OCI-LY1 (cell line): ENCODE data around the gene MN1.

Experiments used
- H2AFZ ChIP-seq: fragments of 200-600 bp; sonication (generic), shearing (Covaris generic); 2 replicates; pipeline ENCODE4 v1.6.0; 2014; ENCODE audit warnings: antibody characterized with exemption, mild to moderate bottlenecking, low read length
- H3F3A ChIP-seq: fragments of 200-600 bp; sonication (generic), shearing (Covaris generic); 2 replicates; pipeline ENCODE4 v1.6.0; 2014; ENCODE audit warnings: mild to moderate bottlenecking, antibody characterized with exemption, low read length, moderate library complexity; ENCODE audit not compliant: insufficient read depth
- H3K27ac ChIP-seq: fragments of 200-600 bp; sonication (generic); 2 replicates; pipeline ENCODE4 v1.5.1; 2014; ENCODE audit warnings: low read length, mixed run types, mild to moderate bottlenecking, low read depth; ENCODE audit not compliant: poor library complexity, severe bottlenecking
- H3K27me3 ChIP-seq: fragments of 200-600 bp; sonication (generic); 2 replicates; pipeline ENCODE4 v1.6.0; 2014; ENCODE audit warnings: antibody characterized with exemption, mild to moderate bottlenecking, low read length, moderate library complexity; ENCODE audit not compliant: insufficient read depth
- H3K36me3 ChIP-seq: fragments of 200-600 bp; sonication (generic); 2 replicates; pipeline ENCODE4 v1.6.1; 2014; ENCODE audit warnings: mild to moderate bottlenecking, antibody characterized with exemption, low read length, moderate library complexity, mixed read lengths; ENCODE audit not compliant: insufficient read depth
- H3K4me1 ChIP-seq: fragments of 200-600 bp; sonication (generic); 2 replicates; pipeline ENCODE4 v1.5.1; 2014; ENCODE audit warnings: mild to moderate bottlenecking, low read length, moderate library complexity; ENCODE audit not compliant: insufficient read depth, severe bottlenecking
- H3K4me2 ChIP-seq: fragments of 200-600 bp; sonication (generic), shearing (Covaris generic); 2 replicates; pipeline ENCODE4 v1.6.1; 2014; ENCODE audit warnings: low read length
- H3K4me3 ChIP-seq: fragments of 200-600 bp; sonication (generic); 2 replicates; pipeline ENCODE4 v1.5.1; 2014; ENCODE audit warnings: low read length, low read depth, mild to moderate bottlenecking, mixed read lengths; ENCODE audit not compliant: poor library complexity, severe bottlenecking
- H3K79me2 ChIP-seq: fragments of 200-600 bp; shearing (Covaris generic); 2 replicates; pipeline ENCODE4 v1.6.1; 2016; ENCODE audit warnings: mixed run types, low read length, mixed read lengths; ENCODE audit not compliant: insufficient read depth
- H3K9ac ChIP-seq: fragments of 200-600 bp; sonication (generic), shearing (Covaris generic); 2 replicates; pipeline ENCODE4 v1.6.1; 2014; ENCODE audit warnings: mild to moderate bottlenecking, low read length, mixed read lengths
- H3K9me2 ChIP-seq: fragments of 200-600 bp; sonication (generic), shearing (Covaris generic); 2 replicates; pipeline ENCODE4 v1.6.1; 2014; ENCODE audit warnings: low read depth, mild to moderate bottlenecking, low read length, mixed read lengths
- H3K9me3 ChIP-seq: fragments of 200-600 bp; shearing (Covaris generic); 2 replicates; pipeline ENCODE4 v1.6.1; 2014; ENCODE audit warnings: low read length, mixed read lengths
- H4K20me1 ChIP-seq: fragments of 200-600 bp; sonication (generic), shearing (Covaris generic); 2 replicates; pipeline ENCODE4 v1.6.0; 2016; ENCODE audit warnings: mild to moderate bottlenecking, low read length; ENCODE audit not compliant: insufficient read depth
- CTCF ChIP-seq: fragments of 200-600 bp; sonication (generic), shearing (Covaris generic); IDR thresholded peaks from 2 replicates; pipeline ENCODE4 v1.5.1; 2017; ENCODE audit warnings: mild to moderate bottlenecking, antibody characterized with exemption, low read length, moderate library complexity, mixed read lengths
- EZH2 ChIP-seq: fragments of 200-600 bp; sonication (generic), shearing (Covaris generic); IDR thresholded peaks from 2 replicates; pipeline ENCODE4 v1.8.0; 2017; ENCODE audit warnings: borderline replicate concordance, mixed run types, mild to moderate bottlenecking, antibody characterized with exemption, low read length, moderate library complexity, mixed read lengths

Gene MN1

GRCh38 chr22:27834364-27835185 lies 33.0 kb upstream of the MN1 start:
- H2AFZ ChIP-seq: no peak overlapping the region
- H3K9me3 ChIP-seq: peaks cover 4% of the 10 kb centered on the region; the same call in 1 of the 2 replicates
- no peak overlapping the region for H3K27ac ChIP-seq
- H3K4me1 ChIP-seq: no peaks in the 10 kb centered on the region
- H3K4me2 ChIP-seq: no peak overlapping the region
- no peaks in the 10 kb centered on the region for H4K20me1 ChIP-seq
- no peaks in the 10 kb centered on the region for H3F3A ChIP-seq
- H3K9me2 ChIP-seq: no peaks in the 10 kb centered on the region
- H3K79me2 ChIP-seq: no peaks in the 10 kb centered on the region
- peaks cover 3% of the 10 kb centered on the region; the same call in 1 of the 2 replicates for H3K27me3 ChIP-seq
- TF ChIP-seq EZH2 (no peak), CTCF (no peak)
- H3K9ac ChIP-seq: no peak overlapping the region
- H3K36me3 ChIP-seq: no peaks in the 10 kb centered on the region
- H3K4me3 ChIP-seq: no peak overlapping the region

- Histone ChIP-seq H4K20me1 (no peaks in the 10 kb centered on the region), H3K4me2 (no peak overlapping the region), H3K9ac (no peak overlapping the region), H3K4me3 (no peak overlapping the region), H2AFZ (no peak overlapping the region), H3K79me2 (no peaks in the 10 kb centered on the region), H3K27ac (no peak overlapping the region), H3K36me3 (no peaks in the 10 kb centered on the region), H3K27me3 (peaks cover 3% of the 10 kb centered on the region; the same call in 1 of the 2 replicates), H3K9me3 (peaks cover 4% of the 10 kb centered on the region; the same call in 1 of the 2 replicates), H3F3A (no peaks in the 10 kb centered on the region), H3K4me1 (no peaks in the 10 kb centered on the region), H3K9me2 (no peaks in the 10 kb centered on the region)
- no peak for TF ChIP-seq EZH2
- no peak for TF ChIP-seq CTCF
Measured at GRCh38 chr22:27833803-27834202, 32.2 kb upstream of the MN1 start.

GRCh38 chr22:27832606-27833005 lies 31.1 kb upstream of the MN1 start:
- TF ChIP-seq EZH2 (no peak), CTCF (no peak)
- Histone ChIP-seq H3K9me3 (peaks cover 2% of the 10 kb centered on the region; the same call in 1 of the 2 replicates), H3K9ac (no peak overlapping the region), H3F3A (no peaks in the 10 kb centered on the region), H3K4me3 (no peak overlapping the region), H3K36me3 (no peaks in the 10 kb centered on the region), H3K4me1 (no peaks in the 10 kb centered on the region), H3K4me2 (no peak overlapping the region), H4K20me1 (no peaks in the 10 kb centered on the region), H3K27me3 (peaks cover 3% of the 10 kb centered on the region; the same call in 1 of the 2 replicates), H3K79me2 (no peaks in the 10 kb centered on the region), H3K9me2 (no peaks in the 10 kb centered on the region), H2AFZ (no peak overlapping the region), H3K27ac (no peak overlapping the region)
